Skin epidermis (tissue), 12 donors: Measurements from ENCODE around the gene MARCHF11.
A peak's percentile ranks its signal among the peaks of the same experiment; 100 is the strongest.

Experiments used
- H3K27ac ChIP-seq, 21 experiments: fragments of 200-600 bp; sonication (generic) in 11 of 21; one replicate each; pipeline ENCODE4 v1.5.0; 2020; ENCODE audit warnings: mild to moderate bottlenecking in 3 of 21, inconsistent platforms in 2 of 21, moderate library complexity in 2 of 21
- H3K4me3 ChIP-seq, 7 experiments: fragments of 200-600 bp; sonication (generic) in 2 of 7; one replicate each; pipeline ENCODE4 v1.5.0; 2020; ENCODE audit warnings: inconsistent platforms in 2 of 7, mild to moderate bottlenecking in 2 of 7, moderate library complexity in 1 of 7

The MARCHF11 gene

GRCh38 chr5:16179511-16179935, at the start of gene MARCHF11:
Gene MARCHF11, minus strand, starts transcription at chr5:16179791. Its CDS starts 216 bp downstream, at chr5:16179575.
- Histone ChIP-seq H3K27ac (no peak within 1 kb of the TSS), H3K4me3 (peak within 1 kb of the TSS in 3 of 7 experiments; percentile 4 to 22 (median 12))

GRCh38 chr5:16225927-16226326, 46.3 kb upstream of the MARCHF11 start:
- no peak overlapping the region for H3K27ac ChIP-seq
- no peak overlapping the region for H3K4me3 ChIP-seq

GRCh38 chr5:16192311-16192710, 12.7 kb upstream of the MARCHF11 start:
- Histone ChIP-seq H3K4me3 (no peak overlapping the region), H3K27ac (no peak overlapping the region)

GRCh38 chr5:16180789-16181082, 1.1 kb upstream of the MARCHF11 start:
- Histone ChIP-seq H3K27ac (no peak overlapping the region), H3K4me3 (no peak overlapping the region)

GRCh38 chr5:16179936-16180788, 571 bp upstream of the MARCHF11 start:
- no peak overlapping the region for H3K27ac ChIP-seq
- H3K4me3 ChIP-seq = peak overlapping the region in 3 of 7 experiments; percentile 4 to 22 (median 12)

GRCh38 chr5:16178745-16179372, 732 bp downstream of the MARCHF11 start:
- Histone ChIP-seq H3K4me3 (no peak overlapping the region), H3K27ac (no peak overlapping the region)

GRCh38 chr5:16169550-16169949, 10.0 kb downstream of the MARCHF11 start:
- no peak overlapping the region for H3K27ac ChIP-seq
- no peak overlapping the region for H3K4me3 ChIP-seq

- Histone ChIP-seq H3K27ac (no peak overlapping the region), H3K4me3 (no peak overlapping the region)
Observed at GRCh38 chr5:16160706-16161105, 18.9 kb downstream of the MARCHF11 start.

GRCh38 chr5:16159636-16160035, 20.0 kb downstream of the MARCHF11 start:
- H3K27ac ChIP-seq = no peak overlapping the region
- H3K4me3 ChIP-seq = no peak overlapping the region

- H3K4me3 ChIP-seq = no peak overlapping the region
- no peak overlapping the region for H3K27ac ChIP-seq
Observed at GRCh38 chr5:16156152-16156551, 23.4 kb downstream of the MARCHF11 start.

GRCh38 chr5:16152601-16153568, 26.7 kb downstream of the MARCHF11 start:
- Histone ChIP-seq H3K27ac (no peak overlapping the region), H3K4me3 (no peak overlapping the region)

GRCh38 chr5:16149621-16150020, 30.0 kb downstream of the MARCHF11 start:
- H3K4me3 ChIP-seq = no peak overlapping the region
- H3K27ac ChIP-seq = no peak overlapping the region

- no peak overlapping the region for H3K27ac ChIP-seq
- no peak overlapping the region for H3K4me3 ChIP-seq
Observed at GRCh38 chr5:16147179-16147900, 32.3 kb downstream of the MARCHF11 start.

- H3K27ac ChIP-seq = no peak overlapping the region
- no peak overlapping the region for H3K4me3 ChIP-seq
Observed at GRCh38 chr5:16144416-16144815, 35.2 kb downstream of the MARCHF11 start.

GRCh38 chr5:16143361-16144049, 36.1 kb downstream of the MARCHF11 start:
- Histone ChIP-seq H3K4me3 (no peak overlapping the region), H3K27ac (peak overlapping the region in 1 of 21 experiments; percentile 23)

GRCh38 chr5:16140944-16141343, 38.6 kb downstream of the MARCHF11 start:
- no peak overlapping the region for H3K4me3 ChIP-seq
- H3K27ac ChIP-seq = no peak overlapping the region

- no peak overlapping the region for H3K27ac ChIP-seq
- H3K4me3 ChIP-seq = no peak overlapping the region
Observed at GRCh38 chr5:16140417-16140816, 39.2 kb downstream of the MARCHF11 start.

GRCh38 chr5:16137177-16137576, 42.4 kb downstream of the MARCHF11 start:
- Histone ChIP-seq H3K4me3 (no peak overlapping the region), H3K27ac (no peak overlapping the region)

GRCh38 chr5:16135506-16135905, 44.1 kb downstream of the MARCHF11 start:
- Histone ChIP-seq H3K4me3 (no peak overlapping the region), H3K27ac (no peak overlapping the region)
